H1 (cell line): ENCODE data around the gene TMA7. TPM values are rescaled to one million over a fixed set of nuclear protein-coding genes. Genes with fewer than 3 reads are reported as not detected.

Experiments used
- CTCF ChIA-PET: fragments of 300-600 bp; sonication (Branson Sonifier 250); formaldehyde crosslinking; loops from one replicate; lab custom pipeline; 2021; ENCODE audit not compliant: partially characterized antibody; lab: Charles Lee
- POLR2A ChIA-PET: fragments of 300-600 bp; sonication (Branson Sonifier 250); formaldehyde crosslinking; loops from one replicate; lab custom pipeline; 2021; ENCODE audit warnings: inconsistent platforms; ENCODE audit not compliant: partially characterized antibody; lab: Charles Lee
- DNase-seq, 2 experiments: peaks; one replicate each; pipeline versions ENCODE4 v3.0.0 to v3.0.0-alpha.2; 2010 to 2022; ENCODE audit warnings: low spot score in 2 of 2, low read depth in 1 of 2, mixed read lengths in 1 of 2
- FAIRE-seq: peaks from 2 replicates; lab custom pipeline; 2011; peaks lifted over from hg19 to GRCh38; lab: Jason Lieb, UNC
- H2AFZ ChIP-seq: 2 replicates; pipeline ENCODE4 v1.8.1; 2012; ENCODE audit warnings: low read length, inconsistent platforms
- H2AK5ac ChIP-seq: 2 replicates; pipeline ENCODE4 v1.6.1; 2013; ENCODE audit warnings: low read depth, low read length
- H2BK120ac ChIP-seq: replicated peaks from 2 replicates; pipeline ENCODE3; 2013; ENCODE audit warnings: low read depth, low read length, inconsistent platforms
- H2BK12ac ChIP-seq: 2 replicates; pipeline ENCODE4 v1.6.1; 2013; ENCODE audit warnings: low read depth, low read length
- H2BK15ac ChIP-seq: 2 replicates; pipeline ENCODE4 v1.6.1; 2013; ENCODE audit warnings: low read length
- H2BK20ac ChIP-seq: 2 replicates; pipeline ENCODE4 v1.6.1; 2013; ENCODE audit warnings: low read length
- H2BK5ac ChIP-seq: 2 replicates; pipeline ENCODE4 v1.6.1; 2013; ENCODE audit warnings: low read depth, low read length
- H3K14ac ChIP-seq: 2 replicates; pipeline ENCODE4 v1.6.1; 2013; ENCODE audit warnings: inconsistent platforms; ENCODE audit not compliant: insufficient read length
- H3K18ac ChIP-seq: 2 replicates; pipeline ENCODE4 v1.6.1; 2013; ENCODE audit warnings: low read length; ENCODE audit errors: extremely low read depth
- H3K23ac ChIP-seq: 2 replicates; pipeline ENCODE4 v1.6.1; 2013; ENCODE audit warnings: inconsistent platforms; ENCODE audit not compliant: insufficient read length
- H3K23me2 ChIP-seq: 2 replicates; pipeline ENCODE4 v1.6.1; 2013; ENCODE audit warnings: low read depth, low read length
- H3K27ac ChIP-seq: 2 replicates; pipeline ENCODE4 v1.6.1; 2011; ENCODE audit warnings: low read depth, low read length, inconsistent platforms
- H3K27me3 ChIP-seq, 4 experiments: replicated peaks in 1 of 4; 1 replicate in 1 of 4; 2 replicates in 3 of 4; pipeline versions ENCODE4 v1.6.1 to v1.8.1; 2011 to 2013; ENCODE audit warnings: low read length in 3 of 4, mild to moderate bottlenecking in 3 of 4, inconsistent platforms in 2 of 4, mixed read lengths in 2 of 4, moderate library complexity in 1 of 4; ENCODE audit not compliant: control insufficient read depth in 3 of 4, insufficient read depth in 3 of 4; ENCODE audit errors: extremely low read depth in 1 of 4
- H3K36me3 ChIP-seq, 4 experiments: 2 replicates each; pipeline versions ENCODE4 v1.6.1 to v1.8.1; 2011 to 2013; ENCODE audit warnings: mild to moderate bottlenecking in 4 of 4, low read length in 3 of 4, moderate library complexity in 2 of 4, control low read depth in 1 of 4, inconsistent platforms in 1 of 4; ENCODE audit not compliant: insufficient read depth in 4 of 4, control insufficient read depth in 2 of 4
- H3K4ac ChIP-seq: replicated peaks from 2 replicates; pipeline ENCODE3; 2013; ENCODE audit warnings: low read length, low read depth, mixed read lengths, inconsistent platforms; ENCODE audit not compliant: insufficient read length
- H3K4me1 ChIP-seq, 4 experiments: replicated peaks in 1 of 4; 1 replicate in 1 of 4; 2 replicates in 3 of 4; pipeline versions ENCODE4 v1.6.1 to v1.8.1; 2011 to 2013; ENCODE audit warnings: low read length in 3 of 4, inconsistent platforms in 2 of 4, mixed read lengths in 1 of 4; ENCODE audit not compliant: insufficient read depth in 4 of 4, control insufficient read depth in 3 of 4
- H3K4me2 ChIP-seq, 2 experiments: 2 replicates each; pipeline versions ENCODE4 v1.6.1 to v1.8.1; 2011 to 2013; ENCODE audit warnings: low read depth in 2 of 2, low read length in 2 of 2, control low read depth in 1 of 2, inconsistent platforms in 1 of 2, mild to moderate bottlenecking in 1 of 2; ENCODE audit not compliant: insufficient read depth in 1 of 2
- H3K4me3 ChIP-seq, 4 experiments: fragments of 200-600, 300-600 bp in 1 of 4; sonication (generic), shearing (Covaris generic), sonication (Bioruptor Twin) in 1 of 4; 2 replicates each; pipeline versions ENCODE4 v1.5.1 to v1.8.1; 2011 to 2016; ENCODE audit warnings: low read length in 4 of 4, low read depth in 3 of 4, control low read depth in 2 of 4, inconsistent platforms in 2 of 4, mild to moderate bottlenecking in 2 of 4, mixed read lengths in 1 of 4, moderate library complexity in 1 of 4; ENCODE audit not compliant: insufficient read depth in 2 of 4; ENCODE audit errors: extremely low read depth in 1 of 4
- H3K56ac ChIP-seq: replicated peaks from 2 replicates; pipeline ENCODE3; 2013; ENCODE audit warnings: low read depth, mild to moderate bottlenecking, mixed read lengths, low read length, inconsistent platforms; ENCODE audit not compliant: insufficient read length
- H3K79me1 ChIP-seq: 2 replicates; pipeline ENCODE4 v1.6.1; 2013; ENCODE audit warnings: low read depth, low read length, control low read depth
- H3K79me2 ChIP-seq, 2 experiments: 2 replicates each; pipeline versions ENCODE4 v1.6.1 to v1.8.1; 2012 to 2013; ENCODE audit warnings: low read length in 2 of 2, mild to moderate bottlenecking in 2 of 2, inconsistent platforms in 1 of 2; ENCODE audit not compliant: insufficient read depth in 2 of 2, control insufficient read depth in 1 of 2
- H3K9ac ChIP-seq, 4 experiments: replicated peaks in 1 of 4; 1 replicate in 1 of 4; 2 replicates in 3 of 4; pipeline versions ENCODE4 v1.6.1 to v1.8.1; 2011 to 2013; ENCODE audit warnings: low read depth in 3 of 4, low read length in 3 of 4, control low read depth in 2 of 4, mild to moderate bottlenecking in 2 of 4, moderate library complexity in 2 of 4, inconsistent platforms in 1 of 4; ENCODE audit errors: extremely low read depth in 1 of 4
- H3K9me3 ChIP-seq, 2 experiments: 2 replicates each; pipeline versions ENCODE4 v1.6.1 to v1.8.1; 2012 to 2013; ENCODE audit warnings: mild to moderate bottlenecking in 2 of 2, moderate library complexity in 2 of 2, control low read depth in 1 of 2, inconsistent platforms in 1 of 2, low read depth in 1 of 2, low read length in 1 of 2, mixed read lengths in 1 of 2; ENCODE audit not compliant: insufficient read depth in 2 of 2
- H4K20me1 ChIP-seq, 2 experiments: replicated peaks in 1 of 2; 2 replicates each; pipeline versions ENCODE3 to v1.8.1; 2011 to 2013; ENCODE audit warnings: inconsistent platforms in 2 of 2, low read length in 2 of 2, mild to moderate bottlenecking in 1 of 2; ENCODE audit not compliant: insufficient read depth in 2 of 2, control insufficient read depth in 1 of 2
- H4K5ac ChIP-seq: 2 replicates; pipeline ENCODE4 v1.6.1; 2013; ENCODE audit warnings: low read length, low read depth, mixed read lengths, inconsistent platforms; ENCODE audit not compliant: insufficient read length
- H4K8ac ChIP-seq: 2 replicates; pipeline ENCODE4 v1.8.0; 2013; ENCODE audit warnings: mild to moderate bottlenecking, moderate library complexity, low read length, inconsistent platforms; ENCODE audit not compliant: insufficient read depth; ENCODE audit errors: extremely low read depth
- H4K91ac ChIP-seq: replicated peaks from 2 replicates; pipeline ENCODE3; 2013; ENCODE audit warnings: low read length, mixed read lengths, inconsistent platforms; ENCODE audit not compliant: insufficient read length
- E2F6 ChIP-seq: IDR thresholded peaks from 2 replicates; pipeline ENCODE4 v1.6.1; 2012; ENCODE audit warnings: inconsistent platforms
- WGBS, 2 experiments: shearing (Covaris generic) in 1 of 2; methylation state at CpG; one replicate each; pipeline versions ENCODE4 v1.1.6 to v1.1.7; 2013 to 2015; ENCODE audit warnings: low lambda C conversion rate in 2 of 2, mixed read lengths in 2 of 2, inconsistent platforms in 1 of 2, low coverage in 1 of 2, missing lambda C conversion rate in 1 of 2; ENCODE audit not compliant: insufficient replicate concordance in 2 of 2, insufficient coverage in 1 of 2, insufficient read length in 1 of 2; ENCODE audit errors: extremely low coverage in 1 of 2, missing lambda C conversion rate in 1 of 2; 5-methylcytosine and 5-hydroxymethylcytosine counted together
- polyA plus RNA-seq, 7 experiments: library from polyadenylated mRNA; depleted of rRNA in 3 of 7; stranded (reverse) in 5 of 7; unstranded in 2 of 7; fragments of >200 nt in 5 of 7; fragments of 200-250 nt in 2 of 7; gene quantifications; 1 replicate in 5 of 7; 2 replicates in 1 of 7; 4 replicates in 1 of 7; pipeline versions ENCODE4 v1.2.1 to v1.2.3, GENCODE V29; 2011 to 2013; ENCODE audit warnings: missing spikeins in 2 of 7, mixed read lengths in 2 of 7
- total RNA-seq: library from RNA; stranded (reverse); fragmentation: NEBNext Ultra II Directional; extraction: Animal tissue kit (Norgen Biotek cat#: 25700); gene quantifications from 2 replicates; pipeline ENCODE4 v1.2.1, GENCODE V29; 2021

The TMA7 gene
- total and polyA plus RNA-seq, 2 of the 8 experiments (the other 6 are each of a cell fraction or from before 2014, with no cell fraction given), result 138 to 305 TPM

- FAIRE-seq (no peak), DNase-seq (no peak)
- Histone ChIP-seq H3K79me2 (peaks cover 0 to 31% of the 10 kb centered on the region in 2 experiments; a peak in 1 of 4 replicates), H3K36me3 (peaks cover 4 to 26% (median 12%) of the 10 kb centered on the region in 4 experiments; a peak in 6 of 8 replicates), H3K27ac (no peak overlapping the region), H4K8ac (no peak overlapping the region), H3K23me2 (peaks cover 8% of the 10 kb centered on the region; the same call in 1 of the 2 replicates), H3K4me3 (no peak overlapping the region), H3K9ac (no peak overlapping the region; a peak in 1 of 7 replicates), H3K4me1 (peaks cover 4 to 17% (median 12%) of the 10 kb centered on the region in 4 experiments; a peak in 6 of 7 replicates), H3K14ac (no peak overlapping the region), H2BK12ac (no peak overlapping the region), H4K5ac (no peak overlapping the region), H2BK120ac (no peak overlapping the region), H3K9me3 (no peaks in the 10 kb centered on the region), H3K23ac (no peak overlapping the region), H2AK5ac (no peak overlapping the region), H2BK15ac (no peak overlapping the region), H2BK5ac (peak overlapping the region; percentile 35; the same call in 1 of the 2 replicates), H3K79me1 (peaks cover 3% of the 10 kb centered on the region; the same call in 1 of the 2 replicates), H3K4me2 (no peak overlapping the region), H2AFZ (no peak overlapping the region), H4K20me1 (peaks cover 0 to 4% of the 10 kb centered on the region in 2 experiments)
- WGBS, 2 experiments, result 89% methylated on average over 15 of the region's 15 CpGs; no CpG with 5 or more reads in 1 of the 2 experiments
- POLR2A ChIA-PET, result interaction anchor here (1.4 to 31.5 kb wide), 5 partner anchors 9 to 161 kb away, joined by 3 to 650 read pairs (median 88); partner anchors contain the start of genes ATRIP, CCDC51 and TMA7
- no peak for TF ChIP-seq E2F6
- TF ChIP-seq, all 59 proteins: peak for 0
- no peaks in the 10 kb centered on the region for H3K27me3 ChIP-seq
- H3K56ac ChIP-seq, result no peak overlapping the region
- CTCF ChIA-PET, result interaction anchor here (0.7 to 7.7 kb wide), 13 partner anchors 12 to 240 kb away, joined by 3 to 220 read pairs (median 19); partner anchors contain the start of gene ATRIP
- no peak overlapping the region for H3K18ac ChIP-seq
- H3K4ac ChIP-seq, result no peak overlapping the region
- no peak overlapping the region for H2BK20ac ChIP-seq
- H4K91ac ChIP-seq, result no peak overlapping the region
Measured at GRCh38 chr3:48434591-48435222, 5.3 kb upstream of the TMA7 start.
